ENCODE results near the gene SAMD7. TPM values are rescaled to one million over a fixed set of nuclear protein-coding genes. Genes with fewer than 3 reads are reported as not detected.

SAMD7 gene
- polyA plus RNA-seq, 1 donor (not counting 4 experiments of a cell fraction or from before 2014, with no cell fraction given) = not detected

- Histone ChIP-seq H3K9ac (ENCODE audit: control insufficient read depth, extremely low read depth, insufficient read depth, low read length) (no peak overlapping the region), H3K4me2 (ENCODE audit: control insufficient read depth, extremely low read depth, insufficient read depth, low read depth, low read length) (no peak overlapping the region), H3K4me3 (ENCODE audit: control insufficient read depth in 2 of 3, extremely low read depth in 1 of 3, insufficient read depth in 2 of 3, low read depth in 1 of 3, low read length in 3 of 3) (no peak overlapping the region), H3K79me2 (ENCODE audit: control insufficient read depth, insufficient read depth, low read length) (no peaks in the 10 kb centered on the region), H3K27me3 (ENCODE audit: control insufficient read depth, extremely low read depth, insufficient read depth, low read length) (peaks cover 3% of the 10 kb centered on the region), H3K4me1 (ENCODE audit: control insufficient read depth, extremely low read depth, insufficient read depth, low read length) (no peaks in the 10 kb centered on the region), H3K27ac (ENCODE audit: control insufficient read depth, insufficient read depth, low read length) (no peak overlapping the region), H3K36me3 (ENCODE audit: control insufficient read depth in 2 of 2, extremely low read depth in 1 of 2, insufficient read depth in 2 of 2, low read length in 2 of 2) (no peaks in the 10 kb centered on the region), H2AFZ (ENCODE audit: control insufficient read depth, low read length) (no peak overlapping the region), H3K9me1 (ENCODE audit: control insufficient read depth, extremely low read depth, insufficient read depth, low read length) (no peaks in the 10 kb centered on the region), H4K20me1 (ENCODE audit: control insufficient read depth, extremely low read depth, insufficient read depth, low read length) (no peaks in the 10 kb centered on the region), H3K9me3 (ENCODE audit: control insufficient read depth, low read depth, low read length) (no peaks in the 10 kb centered on the region)
- no peak for DNase-seq (ENCODE audit: low read depth, low spot score)
- FAIRE-seq = no peak
- TF ChIP-seq CTCF (optimal IDR thresholded peaks at IDR 0.05 in 1 of 3, IDR thresholded peaks at IDR 0.05 in 1 of 3, conservative IDR thresholded peaks at IDR 0.05 in 1 of 3; ENCODE audit: extremely low read depth in 1 of 3, insufficient read depth in 2 of 3, low read length in 3 of 3) = no peak
- TF ChIP-seq EZH2 (IDR thresholded peaks at IDR 0.05; ENCODE audit: low read length) = no peak
- dilution Hi-C loops (cut with MboI; ENCODE audit: extremely low pct_ligation_motif_present, low sequenced_read_pairs) = no loop called here
Observed at GRCh38 chr3:169865176-169865767, 46.1 kb upstream of the SAMD7 start.

GRCh38 chr3:169867584-169868210 is 43.7 kb upstream of the SAMD7 start:
- no peaks in the 10 kb centered on the region for H3K9me3 ChIP-seq (ENCODE audit: control insufficient read depth, low read depth, low read length)
- no peaks in the 10 kb centered on the region for H3K36me3 ChIP-seq (ENCODE audit: control insufficient read depth in 2 of 2, extremely low read depth in 1 of 2, insufficient read depth in 2 of 2, low read length in 2 of 2)
- no peaks in the 10 kb centered on the region for H3K79me2 ChIP-seq (ENCODE audit: control insufficient read depth, insufficient read depth, low read length)
- H3K4me1 ChIP-seq (ENCODE audit: control insufficient read depth, extremely low read depth, insufficient read depth, low read length) = no peaks in the 10 kb centered on the region
- H3K4me2 ChIP-seq (ENCODE audit: control insufficient read depth, extremely low read depth, insufficient read depth, low read depth, low read length) = no peak overlapping the region
- no peaks in the 10 kb centered on the region for H4K20me1 ChIP-seq (ENCODE audit: control insufficient read depth, extremely low read depth, insufficient read depth, low read length)
- no peak overlapping the region for H3K9ac ChIP-seq (ENCODE audit: control insufficient read depth, extremely low read depth, insufficient read depth, low read length)
- FAIRE-seq = no peak
- H3K27ac ChIP-seq (ENCODE audit: control insufficient read depth, insufficient read depth, low read length) = no peak overlapping the region
- dilution Hi-C loops (cut with MboI; ENCODE audit: extremely low pct_ligation_motif_present, low sequenced_read_pairs) = no loop called here
- no peak overlapping the region for H3K4me3 ChIP-seq (ENCODE audit: control insufficient read depth in 2 of 3, extremely low read depth in 1 of 3, insufficient read depth in 2 of 3, low read depth in 1 of 3, low read length in 3 of 3)
- H3K27me3 ChIP-seq (ENCODE audit: control insufficient read depth, extremely low read depth, insufficient read depth, low read length) = no peaks in the 10 kb centered on the region
- no peak for TF ChIP-seq EZH2 (IDR thresholded peaks at IDR 0.05; ENCODE audit: low read length)
- TF ChIP-seq CTCF (optimal IDR thresholded peaks at IDR 0.05 in 1 of 3, IDR thresholded peaks at IDR 0.05 in 1 of 3, conservative IDR thresholded peaks at IDR 0.05 in 1 of 3; ENCODE audit: extremely low read depth in 1 of 3, insufficient read depth in 2 of 3, low read length in 3 of 3) = no peak
- DNase-seq (ENCODE audit: low read depth, low spot score) = no peak
- H2AFZ ChIP-seq (ENCODE audit: control insufficient read depth, low read length) = no peak overlapping the region
- no peaks in the 10 kb centered on the region for H3K9me1 ChIP-seq (ENCODE audit: control insufficient read depth, extremely low read depth, insufficient read depth, low read length)
